Esophagus muscularis mucosa (tissue), 3 donors: ENCODE data around the gene GLTP.

Experiments used
- CTCF ChIP-seq, 3 experiments: fragments of 200-600 bp in 2 of 3; fragments of 450-650 bp in 1 of 3; sonication (generic) in 2 of 3; IDR thresholded peaks; one replicate each; pipeline ENCODE4 v1.5.1; 2017 to 2019; ENCODE audit warnings: antibody characterized with exemption in 3 of 3, mild to moderate bottlenecking in 2 of 3, moderate library complexity in 1 of 3
- POLR2A ChIP-seq: fragments of 450-650 bp; IDR thresholded peaks from one replicate; pipeline ENCODE4 v1.6.1; 2017; ENCODE audit warnings: antibody characterized with exemption, moderate library complexity, mild to moderate bottlenecking, low read depth
- POLR2AphosphoS5 ChIP-seq, 2 donors: sonication (generic); formaldehyde crosslinking; IDR thresholded peaks; one replicate each; pipeline ENCODE4 v1.6.1; 2017; ENCODE audit warnings: antibody characterized with exemption in 2 of 2

- no peak for TF ChIP-seq CTCF (IDR thresholded peaks at IDR 0.05)
- no peak for TF ChIP-seq POLR2A
- no peak for TF ChIP-seq POLR2AphosphoS5 (IDR thresholded peaks at IDR 0.05)
Observed at GRCh38 chr12:109818905-109819500, 61.3 kb downstream of the GLTP start.
